CD4-positive, alpha-beta T cell treated with Interleukin-17A for 1 hour (primary cell): ENCODE data around the gene CFAP97D2.
A peak's percentile ranks its signal among the peaks of the same experiment; 100 is the strongest.
"Not testable (repeated sequence)": the region's sequence is repeated elsewhere in the genome, so short reads cannot be mapped to it uniquely, and the experiment has no call there.

Experiments
- DNase-seq: peaks from one replicate; pipeline ENCODE4 v3.0.0-alpha.2; 2020

Gene CFAP97D2

DNA sequence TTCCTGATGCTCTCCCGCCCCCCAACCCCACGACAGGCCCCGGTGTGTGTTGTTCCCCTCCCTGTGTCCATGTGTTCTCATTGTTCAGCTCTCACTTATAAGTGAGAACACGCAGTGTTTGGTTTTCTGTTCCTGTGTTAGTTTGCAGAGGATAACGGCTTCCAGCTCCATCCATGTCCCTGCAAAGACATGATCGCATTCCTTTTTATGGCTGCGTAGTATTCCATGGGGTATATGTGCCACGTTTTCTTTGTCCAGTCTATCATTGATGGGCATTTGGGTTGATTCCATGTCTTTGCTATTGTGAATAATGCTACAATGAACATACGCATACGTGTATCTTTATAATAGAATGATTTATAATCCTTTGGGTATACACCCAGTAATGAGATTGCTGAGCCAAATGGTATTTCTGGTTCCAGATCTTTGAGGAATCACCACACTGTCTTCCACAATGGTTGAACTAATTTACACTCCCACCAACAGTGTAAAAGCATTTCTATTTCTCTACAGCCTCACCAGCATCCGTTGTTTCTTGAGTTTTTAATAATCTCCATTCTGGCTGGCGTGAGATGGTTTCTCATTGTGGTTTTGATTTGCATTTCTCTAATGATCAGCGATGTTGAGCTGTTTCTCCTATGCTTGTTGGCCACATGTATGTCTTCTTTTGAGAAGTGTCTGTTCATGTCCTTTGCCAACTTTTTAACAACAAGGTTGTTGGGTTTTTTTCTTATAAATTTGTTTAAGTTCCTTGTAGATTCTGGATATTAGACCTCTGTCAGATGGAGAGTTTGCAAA lies 20.0 kb upstream of the CFAP97D2 start:
- not testable (repeated sequence) for DNase-seq

DNA sequence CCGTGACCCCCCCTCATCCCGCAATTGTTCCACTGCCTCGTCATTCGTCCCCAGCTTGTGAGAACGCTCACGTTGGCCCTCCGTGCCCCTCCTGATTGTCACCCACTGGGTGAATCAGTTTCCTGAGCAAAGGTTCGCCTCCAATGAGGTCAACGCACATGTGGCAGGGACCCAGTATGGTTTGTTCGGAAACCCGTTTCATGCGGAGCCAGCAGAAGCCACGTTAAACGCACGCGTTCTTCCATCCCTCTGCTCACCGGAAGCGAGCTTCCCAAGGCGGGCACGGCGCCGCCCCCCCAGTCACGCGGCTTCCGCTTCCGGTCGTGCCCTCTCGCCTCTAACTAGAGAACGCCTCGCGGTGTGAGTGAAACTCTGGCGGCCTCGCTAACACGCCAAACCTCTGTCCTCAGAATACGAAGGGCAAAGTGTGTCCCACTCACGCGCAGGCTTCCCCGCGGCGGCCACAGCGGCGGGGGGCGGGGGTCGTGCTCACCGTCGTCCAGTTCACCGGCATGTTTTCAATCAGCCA lies 18.0 kb upstream of the CFAP97D2 start:
- no peak for DNase-seq

DNA sequence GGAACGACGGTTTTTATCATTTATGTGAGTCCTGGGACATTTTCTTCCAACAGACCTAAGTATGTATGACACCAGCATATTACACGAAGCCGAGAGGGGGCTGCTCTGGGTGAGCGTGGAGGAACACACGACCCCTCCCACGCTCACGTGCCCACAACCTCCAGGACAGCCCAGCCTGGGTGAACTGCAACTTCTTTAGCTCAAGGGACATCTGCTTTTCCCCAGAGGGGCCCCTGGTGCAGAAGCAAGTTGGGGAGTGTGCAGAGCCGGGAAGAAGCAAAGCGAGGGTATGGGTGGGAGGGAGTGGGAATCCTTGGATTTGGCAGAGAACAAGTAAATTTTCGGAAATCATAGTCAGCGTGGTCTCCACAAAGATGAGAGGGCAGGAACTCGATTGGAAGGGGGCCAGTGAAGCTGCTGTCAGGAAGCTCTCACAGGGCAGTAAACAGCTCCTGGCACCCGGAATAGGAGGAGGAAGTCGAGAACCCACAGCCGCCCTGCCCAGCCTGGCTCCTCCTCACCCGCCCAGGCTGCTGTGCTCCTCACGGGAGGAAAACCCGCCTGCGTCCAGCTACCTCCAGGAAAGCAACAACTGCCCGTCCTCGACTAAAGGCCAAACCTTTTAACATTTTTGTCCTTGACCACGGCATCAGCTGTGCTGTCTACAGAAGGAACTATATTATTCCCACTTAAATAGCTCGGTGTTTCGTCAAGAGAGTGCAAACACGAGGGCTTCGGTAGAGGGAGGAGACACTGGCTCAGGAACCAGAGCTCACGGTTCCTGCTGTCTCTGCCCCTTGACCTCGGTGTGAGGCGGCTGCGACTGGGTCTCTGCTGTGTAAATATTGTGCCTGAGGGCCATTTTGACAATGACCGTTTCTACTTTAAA lies 17.2 kb upstream of the CFAP97D2 start:
- DNase-seq = peak; percentile 53

DNA sequence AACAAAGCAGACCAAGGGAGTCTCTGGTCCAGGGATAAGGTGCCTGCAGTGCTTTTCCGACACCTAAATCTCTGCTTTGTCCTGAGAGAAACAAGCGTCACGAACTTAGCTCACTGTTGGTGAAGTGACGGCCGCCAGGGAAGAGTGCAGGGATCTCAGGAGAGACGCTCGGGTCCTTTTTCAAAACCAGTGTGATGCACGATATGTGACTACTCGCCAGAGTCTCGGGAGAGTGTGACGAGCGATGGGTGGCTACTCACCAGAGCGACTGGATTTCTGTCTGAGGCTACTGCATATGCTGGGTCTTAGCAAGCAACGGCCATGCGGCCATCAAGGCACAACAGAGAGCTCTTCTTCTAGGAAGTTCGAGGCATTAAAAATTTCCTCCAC lies 16.5 kb upstream of the CFAP97D2 start:
- no peak for DNase-seq

DNA sequence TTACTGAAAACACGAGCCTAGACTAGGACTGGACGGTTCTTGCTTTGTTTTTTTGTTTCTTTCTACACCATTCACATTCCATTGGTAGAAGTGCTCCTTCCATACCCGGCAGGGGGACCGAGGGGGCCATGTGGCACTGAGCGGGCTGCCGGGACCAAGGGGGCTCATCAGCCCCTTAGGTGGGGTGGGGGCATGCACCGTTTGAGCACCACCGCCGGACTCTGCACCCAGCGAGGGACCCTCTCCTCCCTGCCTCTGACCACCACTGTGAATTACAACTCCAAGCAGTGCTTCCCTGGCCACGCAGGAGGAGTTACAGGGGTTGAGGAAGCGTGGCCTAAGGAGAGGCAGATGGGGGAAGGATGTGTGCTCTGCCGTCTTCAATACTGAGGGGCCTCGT lies 15.0 kb upstream of the CFAP97D2 start:
- no peak for DNase-seq

DNA sequence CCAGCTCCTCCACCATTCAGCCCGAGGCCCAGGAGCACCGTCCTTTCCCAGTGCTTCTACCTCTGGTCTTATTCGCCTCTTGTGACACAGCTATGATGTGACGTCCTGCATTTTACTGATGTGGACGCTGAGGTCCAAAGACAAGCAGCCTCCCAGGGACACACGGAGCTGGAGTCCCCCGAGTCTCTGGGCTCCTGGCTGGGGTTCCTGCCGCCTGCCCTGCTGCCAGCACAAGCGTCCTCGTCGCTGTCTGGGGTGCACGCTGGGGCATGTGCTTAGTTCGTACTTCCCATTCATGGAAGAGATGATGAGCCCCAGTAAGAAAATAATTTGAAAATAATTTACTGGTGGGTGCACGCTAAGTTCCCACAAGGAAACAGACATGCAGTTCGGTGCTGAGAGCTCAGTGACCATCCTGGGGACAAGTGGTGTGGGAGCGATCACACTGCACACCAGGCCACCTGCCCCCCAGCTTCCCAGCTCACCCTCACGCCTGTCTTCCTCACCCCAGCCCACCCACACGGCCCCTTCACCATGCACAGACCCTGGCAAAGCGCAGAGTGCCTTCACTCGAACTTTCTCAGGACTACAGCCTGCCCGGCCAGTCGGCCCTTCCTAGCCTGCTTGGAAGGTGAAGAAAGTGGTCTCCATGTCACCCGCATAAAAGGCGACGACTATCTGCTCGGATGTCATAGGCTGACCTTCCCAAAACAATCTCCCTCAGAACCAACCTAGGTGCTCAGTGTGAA lies 14.2 kb upstream of the CFAP97D2 start:
- DNase-seq = no peak

DNA sequence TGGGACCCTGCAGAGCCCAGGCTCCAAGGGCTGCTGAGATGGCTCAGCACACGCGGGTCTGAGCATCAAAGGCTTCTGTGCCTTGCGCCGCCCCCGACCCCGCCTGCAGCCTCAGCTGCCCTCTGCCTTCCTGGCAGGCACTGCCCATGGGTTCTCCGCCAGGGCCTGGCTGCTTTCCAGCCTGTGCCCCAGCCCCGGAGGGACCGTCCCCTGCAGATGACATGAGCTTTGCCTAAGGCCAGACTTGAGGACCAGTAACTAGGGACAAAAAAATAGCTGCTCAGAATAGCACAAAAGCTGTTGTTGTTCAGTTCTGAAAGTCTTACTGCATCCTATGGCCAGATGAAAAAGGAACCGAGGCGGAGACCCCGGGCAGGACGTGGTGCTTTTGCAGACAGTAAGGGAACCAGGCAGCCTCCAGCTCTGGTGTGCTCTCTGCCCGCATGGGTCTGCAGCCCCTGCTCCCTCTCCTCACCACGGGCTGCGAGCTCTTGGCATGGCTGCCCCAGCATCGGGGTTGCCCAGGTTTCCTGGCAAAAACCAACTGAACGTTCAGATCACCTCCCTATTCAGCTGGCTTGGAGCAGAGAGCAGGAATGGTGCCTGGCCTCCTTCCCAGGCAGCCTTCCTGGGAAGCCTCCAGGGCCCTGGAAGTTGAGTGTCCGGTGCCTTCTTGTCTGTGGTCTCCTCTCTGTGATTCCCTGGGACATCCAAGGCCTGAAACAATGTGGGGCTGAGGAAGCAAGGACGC lies 12.5 kb upstream of the CFAP97D2 start:
- no peak for DNase-seq

DNA sequence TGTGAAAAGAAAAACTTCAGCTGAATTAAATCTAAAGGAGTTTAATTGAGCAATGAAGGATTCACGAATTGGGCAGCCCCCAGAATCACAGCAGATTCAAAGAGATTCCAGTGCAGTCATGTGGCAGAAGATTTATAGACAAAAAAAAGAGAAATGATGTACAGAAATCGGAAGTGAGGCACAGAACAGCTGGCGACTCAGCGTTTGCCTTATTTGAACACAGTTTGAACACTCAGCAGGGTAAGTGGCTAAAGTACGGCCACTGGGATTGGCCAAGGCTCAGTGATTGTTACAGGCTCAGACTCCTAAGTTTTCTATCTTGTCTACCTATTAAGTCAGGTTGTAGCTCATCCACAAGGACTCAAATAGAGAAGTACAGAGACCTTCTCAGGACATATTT lies 11.6 kb upstream of the CFAP97D2 start:
- no peak for DNase-seq

DNA sequence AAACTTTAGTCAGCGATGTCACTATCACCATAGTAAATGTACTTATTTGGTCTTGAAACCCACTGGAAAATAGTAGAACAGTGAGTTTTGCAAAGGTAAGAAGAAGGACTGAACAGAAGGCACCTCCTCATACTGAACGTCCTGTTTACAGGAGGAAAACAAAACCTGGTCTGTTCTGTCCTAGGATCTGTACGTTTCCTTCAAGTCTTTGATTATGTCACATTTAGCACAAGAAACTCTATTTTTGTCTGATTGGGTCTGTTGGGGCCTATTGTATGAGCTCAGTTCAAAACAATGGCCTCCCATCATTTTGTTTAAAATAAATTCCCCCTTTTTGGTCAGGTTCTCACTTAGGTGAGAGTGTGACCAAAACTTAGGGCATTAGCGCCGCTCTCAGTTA lies 11.2 kb upstream of the CFAP97D2 start:
- no peak for DNase-seq

DNA sequence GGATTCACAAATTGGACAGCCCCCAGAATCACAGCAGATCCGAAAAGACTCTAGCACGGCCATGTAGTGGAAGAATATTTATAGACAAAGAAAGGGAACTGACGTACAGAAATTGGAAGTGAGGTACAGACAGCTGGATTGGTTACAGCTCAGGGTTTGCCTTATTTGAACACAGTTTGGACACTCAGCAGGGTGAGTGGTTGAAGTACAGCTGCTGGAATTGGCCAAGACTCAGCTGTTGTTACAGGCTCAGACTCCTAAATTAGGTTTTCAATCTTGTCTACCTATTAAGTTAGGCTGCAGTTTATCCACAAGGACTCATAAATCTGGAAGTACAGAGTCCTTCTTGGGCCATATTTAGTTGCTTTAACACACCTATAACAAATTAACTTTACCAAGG lies 5.8 kb upstream of the CFAP97D2 start:
- no peak for DNase-seq

DNA sequence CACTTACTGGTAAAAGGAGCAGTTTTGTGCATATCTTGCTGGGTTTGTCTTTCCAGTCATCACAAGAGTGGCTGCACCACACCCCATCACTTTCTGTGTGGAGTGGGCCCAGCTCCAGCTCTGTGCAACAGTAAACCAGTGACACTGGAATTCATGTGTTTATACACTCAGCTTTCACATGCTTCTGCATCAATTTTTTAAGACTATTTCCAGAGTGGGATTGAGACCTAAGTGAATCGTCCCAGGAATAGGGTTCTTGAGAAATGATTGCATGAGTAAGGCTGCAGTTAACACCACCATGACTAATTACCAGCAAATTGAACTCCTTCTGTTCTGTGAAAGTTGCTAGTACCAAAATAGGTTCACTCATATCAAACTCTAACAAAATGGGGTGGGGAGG lies 5.3 kb upstream of the CFAP97D2 start:
- DNase-seq = no peak

DNA sequence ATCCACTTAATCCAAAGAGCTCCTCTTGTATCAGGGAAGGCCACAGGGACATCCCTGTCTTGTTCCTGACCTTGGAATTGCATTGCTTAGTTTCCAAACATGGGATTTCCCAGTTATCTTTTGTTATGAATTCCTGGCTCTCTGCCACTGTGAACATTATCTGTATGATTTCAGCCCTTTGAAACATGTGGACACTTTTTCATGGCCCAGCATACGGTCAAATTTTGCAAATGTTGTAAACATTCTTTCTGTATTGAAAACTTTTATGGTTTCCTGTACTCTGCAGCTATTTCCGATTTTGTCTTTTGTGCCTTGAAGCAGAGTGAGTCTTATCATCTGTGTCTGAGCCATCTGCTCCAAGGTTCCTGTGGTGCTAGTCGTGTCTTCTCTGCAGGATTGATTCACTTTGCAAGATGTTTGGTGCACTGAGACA lies 4.5 kb upstream of the CFAP97D2 start:
- DNase-seq = no peak

DNA sequence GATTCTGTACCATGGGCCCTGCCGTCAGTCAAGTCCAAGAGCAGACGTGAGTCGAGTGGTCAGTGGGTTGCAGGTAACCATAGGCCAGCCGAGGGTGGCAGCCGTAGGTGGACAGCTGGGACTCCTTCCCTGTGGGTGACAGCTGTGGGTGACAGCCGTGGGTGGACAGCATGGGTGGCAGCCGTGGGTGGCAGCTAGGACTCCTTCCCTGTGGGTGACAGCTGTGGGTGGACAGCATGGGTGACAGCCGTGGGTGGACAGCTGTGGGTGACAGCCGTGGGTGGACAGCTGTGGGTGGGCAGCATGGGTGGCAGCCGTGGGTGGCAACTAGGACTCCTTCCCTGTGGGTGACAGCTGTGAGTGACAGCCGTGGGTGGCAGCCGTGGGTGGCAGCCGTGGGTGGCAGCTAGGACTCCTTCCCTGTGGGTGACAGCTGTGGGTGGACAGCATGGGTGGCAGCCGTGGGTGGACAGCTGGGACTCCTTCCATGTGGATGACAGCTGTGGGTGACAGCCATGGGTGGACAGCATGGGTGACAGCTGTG lies 2.6 kb upstream of the CFAP97D2 start:
- not testable (repeated sequence) for DNase-seq

DNA sequence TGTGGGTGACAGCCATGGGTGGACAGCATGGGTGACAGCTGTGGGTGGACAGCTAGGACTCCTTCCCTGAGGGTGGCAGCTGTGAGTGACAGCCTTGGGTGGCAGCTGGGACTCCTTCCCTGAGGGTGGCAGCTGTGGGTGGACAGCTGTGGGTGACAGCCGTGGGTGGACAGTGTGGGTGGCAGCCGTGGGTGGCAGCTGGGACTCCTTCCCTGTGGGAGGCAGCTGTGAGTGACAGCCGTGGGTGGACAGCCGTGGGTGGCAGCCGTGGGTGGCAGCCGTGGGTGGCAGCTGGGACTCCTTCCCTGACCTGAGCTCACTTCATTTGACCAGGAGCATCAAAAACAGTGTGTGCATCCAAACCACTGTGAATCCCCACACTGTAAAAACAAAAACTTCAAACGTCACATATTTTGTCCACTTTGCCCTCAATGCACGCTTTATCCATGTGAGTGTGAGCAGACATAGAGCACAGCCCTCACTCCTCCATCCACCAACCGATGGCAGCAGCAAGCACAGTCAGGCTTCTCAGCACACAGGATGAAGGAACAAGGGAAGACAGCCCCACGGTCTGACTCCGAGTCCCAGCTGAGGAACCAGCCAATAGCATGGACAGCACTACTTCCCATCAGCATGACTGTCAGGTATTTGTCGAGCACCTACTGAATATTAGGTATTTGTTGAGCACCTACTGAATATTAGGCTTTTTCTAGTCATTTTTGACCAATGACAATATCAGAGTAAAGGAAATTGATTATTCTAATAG lies 1.6 kb upstream of the CFAP97D2 start:
- DNase-seq = no peak

DNA sequence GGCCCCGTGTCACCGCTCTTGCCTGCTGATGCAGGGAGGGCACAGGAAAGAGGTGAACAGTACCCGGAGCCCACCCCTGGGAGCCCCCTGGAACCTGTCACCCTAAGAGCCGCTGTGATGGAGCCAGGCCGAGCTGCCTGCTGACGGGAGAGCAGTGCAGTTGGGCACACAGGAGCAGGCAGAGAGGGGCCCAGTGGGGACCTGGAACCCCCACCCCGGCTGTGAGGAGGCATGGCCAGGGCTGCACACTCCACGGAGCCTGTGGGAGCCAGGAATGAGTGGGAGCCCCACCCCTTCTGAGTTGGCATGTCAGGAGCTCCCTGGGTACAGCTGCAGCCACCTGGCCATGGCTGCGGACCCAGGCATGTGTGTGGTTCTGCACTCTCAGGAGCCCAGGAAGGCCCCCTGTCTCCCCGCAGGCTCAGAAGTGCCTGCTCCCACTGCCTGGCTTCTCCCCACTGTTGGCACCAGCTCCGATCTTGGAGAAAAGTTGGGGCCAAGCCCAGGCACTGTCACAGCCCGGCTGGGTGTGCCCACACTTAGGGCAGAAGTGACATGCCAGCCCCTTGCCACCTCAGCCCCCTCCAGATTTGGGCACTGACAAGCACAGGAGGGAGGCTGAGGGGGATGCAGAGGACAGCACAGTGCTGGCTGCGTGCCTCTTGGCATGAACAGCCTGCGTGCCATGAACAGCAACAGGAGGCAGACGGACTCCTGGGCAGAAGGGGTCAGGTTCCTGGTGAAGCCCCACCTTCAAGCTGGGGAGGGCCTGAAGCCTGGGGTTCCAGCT lies 6.3 kb downstream of the CFAP97D2 start:
- no peak for DNase-seq

DNA sequence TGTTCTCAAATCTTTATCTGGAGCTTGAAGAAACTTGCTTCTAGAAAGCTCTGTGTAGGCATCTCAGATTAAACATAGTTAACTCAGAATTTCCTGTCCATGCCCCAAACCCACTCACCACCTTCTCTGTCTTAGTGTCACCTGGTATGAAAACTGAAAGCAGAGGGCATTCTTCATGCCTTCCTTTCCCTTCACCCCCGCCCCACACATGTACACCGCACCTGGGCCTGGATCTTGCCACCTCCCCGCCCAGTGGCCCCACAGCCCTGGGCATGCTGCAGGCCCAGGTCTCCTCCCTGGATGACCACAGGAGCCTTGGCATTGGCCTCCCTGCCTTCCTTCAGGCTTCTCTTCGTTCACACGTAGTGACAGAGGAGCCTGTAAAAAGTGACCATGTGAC lies 15.8 kb downstream of the CFAP97D2 start:
- peak; percentile 33 for DNase-seq

DNA sequence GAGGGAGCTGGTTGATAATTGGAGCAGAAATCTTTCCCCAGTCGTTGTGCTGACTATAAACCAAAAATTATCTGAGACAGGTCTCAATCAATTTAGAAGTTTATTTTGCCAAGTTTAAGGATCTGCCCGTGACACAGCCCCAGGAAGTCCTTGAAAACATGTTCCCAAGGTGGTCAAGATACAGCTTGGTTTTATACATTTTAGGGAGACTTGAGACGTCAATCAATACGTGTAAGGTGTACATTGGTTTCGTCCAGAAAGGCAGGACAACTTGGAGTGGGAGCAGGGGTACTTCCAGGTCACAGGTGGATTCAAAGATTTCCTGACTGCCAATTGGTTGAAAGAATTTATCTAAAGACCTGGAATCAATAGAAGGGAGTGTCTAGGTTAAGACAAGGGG lies 17.6 kb downstream of the CFAP97D2 start:
- DNase-seq = no peak

DNA sequence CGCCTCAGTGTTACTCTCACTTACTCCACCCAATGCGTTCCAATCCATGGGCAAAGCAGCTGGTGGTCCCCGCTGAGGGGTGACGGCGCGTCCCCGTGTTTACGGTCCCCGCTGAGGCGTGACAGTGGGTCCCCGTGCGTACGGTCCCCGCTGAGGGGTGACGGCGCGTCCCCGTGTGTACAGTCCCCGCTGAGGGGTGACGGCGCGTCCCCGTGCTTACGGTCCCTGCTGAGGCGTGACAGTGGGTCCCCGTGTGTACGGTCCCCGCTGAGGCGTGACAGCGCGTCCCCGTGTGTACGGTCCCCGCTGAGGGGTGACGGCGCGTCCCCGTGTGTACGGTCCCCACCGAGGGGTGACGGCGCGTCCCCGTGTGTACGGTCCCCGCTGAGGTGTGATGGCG lies 19.5 kb downstream of the CFAP97D2 start:
- no peak for DNase-seq

DNA sequence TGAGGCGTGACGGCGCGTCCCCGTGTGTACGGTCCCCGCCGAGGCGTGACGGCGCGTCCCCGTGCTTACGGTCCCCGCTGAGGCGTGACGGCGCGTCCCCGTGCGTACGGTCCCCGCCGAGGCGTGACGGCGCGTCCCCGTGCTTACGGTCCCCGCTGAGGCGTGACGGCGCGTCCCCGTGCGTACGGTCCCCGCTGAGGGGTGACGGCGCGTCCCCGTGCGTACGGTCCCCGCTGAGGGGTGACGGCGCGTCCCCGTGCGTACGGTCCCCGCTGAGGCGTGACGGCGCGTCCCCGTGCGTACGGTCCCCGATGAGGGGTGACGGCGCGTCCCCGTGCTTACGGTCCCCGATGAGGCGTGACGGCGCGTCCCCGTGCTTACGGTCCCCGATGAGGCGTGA lies 20.5 kb downstream of the CFAP97D2 start:
- DNase-seq = not testable (repeated sequence)

DNA sequence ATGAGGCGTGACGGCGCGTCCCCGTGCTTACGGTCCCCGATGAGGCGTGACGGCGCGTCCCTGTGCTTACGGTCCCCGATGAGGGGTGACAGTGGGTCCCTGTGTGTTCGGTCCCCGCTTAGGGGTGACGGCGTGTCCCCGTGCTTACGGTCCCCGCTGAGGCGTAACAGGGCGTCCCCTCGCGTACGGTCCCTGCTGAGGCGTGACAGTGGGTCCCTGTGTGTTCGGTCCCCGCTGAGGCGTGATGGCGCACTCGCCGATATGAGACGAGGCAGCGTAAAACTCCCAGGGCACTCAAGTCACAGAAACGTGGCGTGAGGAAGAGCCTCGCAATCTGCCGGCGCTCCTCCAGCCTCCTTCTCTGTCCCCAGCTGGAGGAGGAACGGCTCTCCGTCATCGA lies 20.9 kb downstream of the CFAP97D2 start:
- DNase-seq = no peak
